Fibroblast of gingiva (primary cell): ENCODE measurements around the gene RAD51D.
A peak's percentile ranks its signal among the peaks of the same experiment; 100 is the strongest.
"Not testable (repeated sequence)": the region's sequence is repeated elsewhere in the genome, so short reads cannot be mapped to it uniquely, and the experiment has no call there.

ENCODE experiments used
- DNase-seq: peaks from one replicate; pipeline ENCODE4 v3.0.0-alpha.2; 2011; ENCODE audit warnings: low read depth

The RAD51D gene

DNA sequence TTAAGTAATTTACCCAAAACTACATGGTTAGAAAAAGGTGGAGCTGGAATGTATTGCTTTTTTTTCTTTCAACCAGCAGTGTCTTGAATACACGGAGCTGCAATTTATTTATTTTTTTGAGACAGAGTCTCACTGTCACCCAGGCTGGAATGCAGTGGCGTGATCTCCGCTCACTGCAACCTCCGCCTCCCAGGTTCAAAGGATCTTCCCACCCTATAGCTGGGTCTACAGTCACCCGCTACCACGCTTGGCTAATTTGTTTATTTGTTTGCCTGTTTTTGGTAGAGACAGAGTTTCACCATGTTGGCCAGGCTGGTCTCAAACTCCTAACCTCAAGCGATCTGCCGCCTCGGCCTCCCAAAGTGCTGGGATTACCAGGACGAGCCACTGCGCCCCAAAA is 29.0 kb downstream of the RAD51D start:
- not testable (repeated sequence) for DNase-seq

DNA sequence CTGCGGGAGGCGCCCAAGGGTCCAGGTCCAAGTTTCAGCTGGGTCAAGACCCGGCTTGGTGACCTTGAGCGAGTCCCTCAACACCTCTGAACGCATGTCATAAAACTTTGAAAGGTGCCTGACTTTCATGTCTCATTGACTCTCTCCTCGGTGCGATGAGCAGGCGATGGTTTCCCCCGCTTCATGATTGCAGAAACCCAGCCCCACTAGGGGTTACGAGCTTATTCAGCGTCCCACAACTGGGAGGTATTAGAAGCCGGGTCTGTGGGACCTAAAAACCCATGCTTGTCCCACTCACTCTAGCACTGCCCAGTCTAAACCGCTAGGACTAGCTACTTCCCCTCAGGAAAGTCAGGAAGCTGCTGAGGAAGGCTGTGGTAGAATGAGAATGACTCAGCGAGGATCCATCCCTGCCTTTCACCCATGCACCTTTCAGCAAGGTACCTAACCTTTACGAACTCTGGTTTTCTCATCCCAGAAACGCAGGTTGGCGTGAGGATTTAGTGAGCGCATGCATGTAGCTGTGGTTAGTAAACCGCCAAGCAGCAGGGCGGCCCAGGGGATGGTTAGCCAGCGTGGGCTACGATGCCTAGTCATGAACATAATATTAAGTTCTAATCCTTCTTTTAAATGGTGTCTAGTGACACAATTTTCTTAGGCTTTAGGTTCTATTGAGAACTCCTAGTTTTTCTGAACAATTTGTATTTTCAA is 29.9 kb downstream of the RAD51D start:
- no peak for DNase-seq

DNA sequence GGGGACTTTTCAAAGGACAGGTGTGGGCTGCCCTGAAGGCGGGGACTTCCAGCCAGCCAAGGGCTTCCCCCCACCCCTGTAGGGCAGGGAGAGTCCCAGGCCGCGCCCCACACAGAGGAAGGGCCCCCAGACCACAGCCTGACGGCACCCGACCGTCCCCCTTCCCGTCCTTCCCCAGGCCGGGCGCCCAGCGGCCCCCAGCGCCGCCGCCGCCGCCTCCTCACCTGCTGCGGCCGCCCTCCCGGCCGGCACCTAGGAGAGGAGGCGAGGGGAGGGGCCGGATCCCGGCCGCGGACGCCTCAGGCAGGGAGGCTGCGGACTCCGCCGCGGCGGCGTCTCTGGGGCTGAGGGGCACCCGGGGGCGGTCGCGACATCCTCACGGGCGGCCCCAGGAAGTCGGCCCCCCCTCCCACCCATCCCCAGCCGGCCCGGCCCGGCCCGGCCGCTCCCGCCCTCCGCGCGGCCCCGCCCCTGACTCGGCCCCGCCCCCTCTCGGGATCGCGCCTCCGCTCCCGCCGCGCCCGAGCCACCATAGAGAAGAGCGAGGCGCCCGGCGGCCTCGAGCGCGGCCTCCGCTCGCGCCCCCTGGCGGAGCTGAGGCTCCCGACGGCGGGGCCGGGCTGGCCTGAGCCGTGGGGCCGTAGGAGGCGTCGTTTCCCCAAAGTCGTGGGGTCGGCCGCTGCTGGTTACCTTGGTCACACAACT is 30.6 kb downstream of the RAD51D start:
- peak; percentile 78 for DNase-seq

DNA sequence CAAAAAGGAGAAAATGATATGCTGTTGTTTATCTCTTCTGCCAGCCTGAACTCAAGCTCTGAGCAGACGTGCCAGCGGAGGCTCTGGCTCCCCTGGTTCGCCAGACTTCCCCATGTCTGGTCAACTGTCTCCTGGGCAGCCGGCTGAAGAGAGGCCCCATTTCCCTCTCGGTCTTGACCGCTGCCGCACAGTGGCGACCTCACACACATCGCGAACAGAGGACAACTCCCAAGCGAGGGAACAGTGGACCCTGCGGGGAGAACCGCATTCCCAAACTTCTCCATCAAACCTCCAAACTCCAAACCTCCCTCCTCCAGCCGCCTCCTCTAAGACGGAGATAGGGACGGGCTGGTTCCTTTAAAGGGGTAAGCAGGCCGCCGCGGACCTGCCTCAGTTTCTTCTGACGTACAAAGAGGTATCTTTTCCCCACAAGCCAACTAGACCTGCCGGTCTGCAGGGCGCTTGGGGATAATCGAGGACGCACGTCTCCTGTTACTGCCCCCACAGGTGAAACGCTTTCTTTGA is 31.2 kb downstream of the RAD51D start:
- peak; percentile 54 for DNase-seq

- peak; percentile 22 for DNase-seq
Measured at GRCh38 chr17:35087731-35088355, 31.8 kb downstream of the RAD51D start.

GRCh38 chr17:35086931-35087573 is 32.6 kb downstream of the RAD51D start:
- DNase-seq = no peak

DNA sequence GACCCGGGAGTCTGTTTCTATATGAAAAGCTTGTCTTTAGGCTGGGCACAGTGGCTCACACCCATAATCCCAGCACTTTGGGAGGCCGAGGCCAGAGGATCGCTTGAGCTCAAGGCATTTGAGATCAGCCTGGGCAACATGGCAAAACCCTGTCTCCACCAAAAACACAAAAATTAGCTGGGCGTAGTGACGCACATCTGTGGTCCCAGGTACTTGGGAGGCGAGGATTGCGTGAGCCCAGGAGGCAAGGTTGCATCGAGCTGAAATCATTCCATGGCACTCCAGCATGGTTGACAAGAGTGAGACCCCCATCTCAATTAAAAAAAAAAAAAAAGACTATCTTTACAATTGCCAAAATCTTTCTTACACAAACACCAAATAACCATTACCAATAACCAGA is 33.5 kb downstream of the RAD51D start:
- no peak for DNase-seq

- DNase-seq = no peak
Measured at GRCh38 chr17:35084987-35085386, 34.7 kb downstream of the RAD51D start.

GRCh38 chr17:35083071-35083470 is 36.6 kb downstream of the RAD51D start:
- DNase-seq = no peak

GRCh38 chr17:35082073-35082657 is 37.5 kb downstream of the RAD51D start:
- peak; percentile 49 for DNase-seq

GRCh38 chr17:35081638-35082037 is 38.0 kb downstream of the RAD51D start:
- no peak for DNase-seq

GRCh38 chr17:35080536-35080935 is 39.1 kb downstream of the RAD51D start:
- no peak for DNase-seq

DNA sequence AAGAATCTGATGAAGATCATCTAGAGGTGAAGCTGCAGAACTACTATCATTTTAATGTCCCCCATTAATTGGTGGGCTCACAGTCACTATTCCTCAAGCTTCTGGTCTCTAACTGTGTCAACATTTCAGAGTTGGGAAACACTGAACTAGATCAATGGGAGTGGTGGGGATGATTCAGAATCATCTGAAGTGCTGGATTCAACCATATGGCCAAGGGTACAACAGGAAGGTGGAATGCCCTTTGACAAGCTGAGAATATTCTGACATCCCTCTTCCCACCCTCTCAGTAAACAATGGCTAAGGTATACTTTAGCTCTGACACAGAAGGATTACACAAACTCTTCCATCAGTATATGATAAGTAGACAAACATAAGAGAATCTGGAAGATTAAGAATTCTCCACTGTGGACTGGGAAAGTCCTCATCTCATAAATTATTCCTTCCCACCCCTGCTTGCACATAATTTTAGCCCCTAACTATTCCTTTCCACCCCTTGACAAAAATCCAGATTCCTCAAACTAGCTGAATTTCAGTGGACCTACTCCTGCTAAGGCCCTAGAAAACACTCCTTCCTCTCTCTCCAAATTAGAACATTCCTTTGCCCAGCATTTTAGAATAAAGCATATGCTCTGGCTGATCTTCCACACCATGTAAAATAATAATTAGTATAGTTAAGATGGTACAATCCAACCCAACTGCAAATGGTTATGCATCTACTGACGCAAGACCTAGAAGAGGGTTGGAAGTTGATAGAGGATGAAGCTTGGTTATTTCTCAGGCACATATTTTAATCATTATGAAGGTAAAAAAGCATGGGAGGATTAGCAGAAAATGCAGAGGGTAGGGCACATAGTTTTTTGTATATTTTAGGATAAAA is 39.9 kb downstream of the RAD51D start:
- DNase-seq = no peak

GRCh38 chr17:35076874-35077273 is 42.8 kb downstream of the RAD51D start:
- no peak for DNase-seq

- DNase-seq = peak; percentile 31
Measured at GRCh38 chr17:35074711-35075707, 44.7 kb downstream of the RAD51D start.

DNA sequence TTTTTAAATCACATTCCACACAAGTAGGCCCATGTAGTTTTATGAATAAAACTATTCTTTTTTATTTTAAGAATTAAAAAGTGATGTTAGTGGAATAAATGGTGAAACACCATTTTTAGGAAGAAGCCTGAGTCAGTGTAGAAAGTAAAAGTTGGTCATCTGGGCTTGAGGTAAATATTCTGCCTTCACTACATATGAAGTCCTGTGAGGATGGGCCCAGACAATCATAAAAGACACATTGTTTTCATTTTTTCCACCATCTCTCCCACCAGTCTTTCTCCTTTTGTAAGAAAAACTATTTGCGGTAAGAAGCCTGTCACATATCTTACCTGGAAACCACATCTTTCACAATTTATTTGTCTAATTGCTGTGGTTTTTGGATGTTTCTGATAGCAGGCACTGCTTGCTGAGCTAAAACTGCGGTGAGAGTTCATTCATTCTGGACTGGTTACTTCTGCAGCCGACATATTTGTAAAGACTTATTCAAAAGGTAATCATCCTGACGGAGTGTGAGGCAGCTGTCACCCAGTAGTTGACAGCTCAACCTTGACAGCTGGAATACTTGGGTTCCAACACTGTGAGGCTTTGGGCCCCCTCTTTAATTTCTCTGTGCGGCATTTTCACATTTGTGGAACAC is 45.6 kb downstream of the RAD51D start:
- DNase-seq = no peak

- no peak for DNase-seq
Measured at GRCh38 chr17:35073183-35073790, 46.4 kb downstream of the RAD51D start.

GRCh38 chr17:35069311-35069710 is 50.3 kb downstream of the RAD51D start:
- peak; percentile 55 for DNase-seq

DNA sequence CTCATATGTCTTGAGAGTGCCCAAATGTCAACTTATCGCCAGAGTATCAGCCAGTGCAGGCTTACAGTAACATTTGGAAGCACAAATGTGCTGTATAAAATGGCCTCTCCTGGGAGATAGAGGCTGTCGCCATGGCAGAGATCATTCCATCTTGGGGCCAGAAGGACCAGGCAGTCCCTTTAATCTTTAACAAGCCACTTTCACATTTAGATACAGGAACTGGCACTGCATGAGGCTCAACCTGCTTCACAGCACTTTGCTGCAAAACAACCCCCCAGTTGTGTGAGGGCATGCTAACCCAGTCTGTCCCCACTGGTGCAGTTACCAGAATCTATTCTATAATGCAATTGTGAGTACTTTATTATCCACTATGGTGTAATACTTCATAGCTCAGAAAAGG is 51.4 kb downstream of the RAD51D start:
- no peak for DNase-seq
